ENCODE data around the gene NACC2.

Gene NACC2

GRCh38 chr9:136003411-136004218 is 91.5 kb downstream of the NACC2 start:
- in situ Hi-C loops (cut with HindIII; ENCODE audit: low sequenced_read_pairs): loop anchor here (10.0 kb wide), 1 partner anchor 51 kb away; no protein-coding TSS in a partner anchor

GRCh38 chr9:136002881-136003280 is 92.2 kb downstream of the NACC2 start:
- in situ Hi-C loops (cut with HindIII; ENCODE audit: low sequenced_read_pairs): loop anchor here (10.0 kb wide), 1 partner anchor 52 kb away; no protein-coding TSS in a partner anchor

DNA sequence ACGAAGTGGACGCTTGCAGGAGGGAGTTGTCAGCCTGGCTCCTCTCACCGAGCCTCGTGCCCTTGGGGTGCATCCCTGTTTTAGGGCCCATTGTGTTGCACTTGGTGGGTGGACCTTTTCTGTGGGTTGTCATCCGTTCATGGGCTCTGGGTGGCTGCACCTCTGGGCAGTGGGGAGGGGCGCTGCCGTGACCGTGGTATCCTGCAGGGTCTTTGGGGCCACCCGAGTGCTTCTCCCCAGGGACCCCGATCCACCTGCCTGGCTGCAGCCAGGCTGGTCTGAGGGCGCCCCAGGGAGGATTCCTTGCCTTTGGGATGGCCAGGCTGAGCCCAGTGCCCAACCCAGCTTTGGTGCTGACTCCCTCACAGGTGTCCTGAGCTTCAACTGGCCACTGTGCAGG is 92.9 kb downstream of the NACC2 start:
- in situ Hi-C loops (cut with HindIII; ENCODE audit: low sequenced_read_pairs): loop anchor here (10.0 kb wide), 1 partner anchor 53 kb away; no protein-coding TSS in a partner anchor

GRCh38 chr9:136001231-136001630 is 93.9 kb downstream of the NACC2 start:
- in situ Hi-C loops (cut with HindIII; ENCODE audit: low sequenced_read_pairs): loop anchor here (10.0 kb wide), 1 partner anchor 54 kb away; no protein-coding TSS in a partner anchor

DNA sequence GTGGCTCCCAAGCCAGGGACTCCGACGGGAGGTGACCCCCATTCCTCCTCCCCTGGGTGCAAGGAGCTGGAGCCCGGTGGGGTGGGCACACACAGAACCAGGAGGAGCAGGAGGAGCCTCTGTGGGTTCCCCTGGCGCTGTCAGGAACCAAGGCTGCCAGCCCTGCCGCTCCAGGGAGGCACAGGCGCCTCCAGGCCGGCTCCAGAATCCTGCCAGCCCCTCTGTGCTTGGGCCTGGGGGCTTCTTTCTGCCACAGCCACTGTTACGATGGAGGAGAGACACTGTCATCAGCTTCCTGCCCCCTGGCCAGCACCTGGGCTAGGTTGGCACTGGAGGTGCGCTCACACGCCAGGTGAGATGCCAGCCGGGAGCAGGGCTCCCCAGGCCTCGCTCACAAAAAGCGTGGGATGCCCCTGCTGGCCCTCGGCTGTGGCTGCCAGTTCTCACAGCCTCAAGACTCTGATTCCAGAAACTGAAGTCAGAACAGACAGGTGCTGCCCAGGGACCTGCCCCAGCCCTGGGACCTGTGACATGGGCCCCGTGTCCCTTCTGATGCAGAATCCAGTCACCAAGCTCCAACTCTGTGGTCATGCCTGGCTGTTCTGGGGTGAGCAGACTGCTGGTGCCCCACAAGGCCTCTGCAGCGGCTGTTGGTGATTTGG is 96.5 kb downstream of the NACC2 start:
- in situ Hi-C loops (cut with HindIII; ENCODE audit: low sequenced_read_pairs): no loop called here

DNA sequence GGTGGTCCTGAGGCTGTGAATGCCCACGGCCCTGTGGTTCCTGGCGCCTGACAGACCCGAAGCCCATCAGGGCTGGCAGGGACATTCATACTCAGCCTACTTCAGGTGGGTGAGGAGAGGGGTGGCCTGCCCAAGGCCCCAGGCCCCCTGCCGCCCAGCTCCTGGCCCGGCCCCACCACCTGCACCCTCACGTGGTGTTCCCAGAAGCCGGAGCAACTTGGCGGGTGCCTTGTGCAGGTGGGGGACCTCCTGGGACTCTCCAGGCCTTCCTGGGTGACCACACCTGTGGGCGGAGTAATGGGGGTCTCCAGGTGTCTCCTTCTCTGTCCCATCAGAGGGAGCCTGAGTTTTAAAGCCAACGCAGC is 97.1 kb downstream of the NACC2 start:
- in situ Hi-C loops (cut with HindIII; ENCODE audit: low sequenced_read_pairs): no loop called here

- in situ Hi-C loops (cut with HindIII; ENCODE audit: low sequenced_read_pairs): no loop called here
These were observed 97.7 kb downstream of the NACC2 start for GRCh38 chr9:135997090-135998015.

DNA sequence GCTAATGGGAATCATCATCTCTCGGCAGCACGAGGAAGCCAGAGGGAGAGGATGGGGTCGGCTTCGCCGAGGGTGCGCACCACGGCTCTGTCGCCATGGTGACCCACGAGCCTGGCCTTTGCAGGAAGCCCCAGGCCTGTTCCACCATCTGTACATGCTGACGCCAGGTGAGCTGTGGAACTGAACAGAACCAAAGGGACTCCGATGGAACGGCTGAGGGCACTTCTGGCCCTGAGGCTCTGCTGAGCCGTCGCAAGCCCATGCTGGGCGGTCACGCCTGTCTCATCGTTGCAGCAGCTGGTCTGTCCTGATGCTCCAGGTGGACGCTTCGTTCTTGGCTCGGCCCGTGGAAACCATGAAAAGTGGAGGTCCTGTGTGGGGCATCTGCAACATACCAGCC is 99.3 kb downstream of the NACC2 start:
- in situ Hi-C loops (cut with HindIII; ENCODE audit: low sequenced_read_pairs): no loop called here

DNA sequence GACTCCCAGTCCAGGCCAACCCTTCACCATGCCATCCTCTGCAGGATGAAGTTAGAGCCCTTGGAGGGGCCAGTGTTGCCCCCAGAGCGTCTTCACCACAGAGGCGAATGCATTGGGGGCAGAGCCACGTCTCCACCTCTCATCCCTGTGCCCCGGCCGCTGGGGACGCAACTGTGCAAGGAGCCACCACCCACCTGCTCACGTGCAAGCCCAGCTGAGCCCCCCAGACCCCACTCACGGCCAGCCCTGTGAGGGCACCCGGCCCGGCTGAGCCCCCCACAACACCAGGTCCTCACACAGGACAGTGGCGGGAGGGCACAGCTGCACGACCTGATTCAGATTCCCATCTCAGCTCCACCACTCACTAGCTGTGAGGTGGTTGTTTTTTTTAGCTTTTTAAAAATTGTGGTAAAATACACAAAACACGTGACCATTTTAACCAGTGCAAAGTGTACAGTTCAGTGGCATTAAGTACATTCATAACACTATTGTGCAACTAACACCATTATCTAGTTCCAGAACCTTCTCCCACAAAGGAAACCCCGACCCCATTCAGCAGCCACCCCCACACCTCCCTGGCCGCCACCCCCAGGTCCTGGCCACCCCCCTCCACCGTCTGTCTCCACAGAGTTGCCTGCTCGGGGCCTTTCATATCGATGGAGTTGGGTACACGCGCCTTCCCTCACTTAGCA is 100.4 kb downstream of the NACC2 start:
- in situ Hi-C loops (cut with HindIII; ENCODE audit: low sequenced_read_pairs): no loop called here

DNA sequence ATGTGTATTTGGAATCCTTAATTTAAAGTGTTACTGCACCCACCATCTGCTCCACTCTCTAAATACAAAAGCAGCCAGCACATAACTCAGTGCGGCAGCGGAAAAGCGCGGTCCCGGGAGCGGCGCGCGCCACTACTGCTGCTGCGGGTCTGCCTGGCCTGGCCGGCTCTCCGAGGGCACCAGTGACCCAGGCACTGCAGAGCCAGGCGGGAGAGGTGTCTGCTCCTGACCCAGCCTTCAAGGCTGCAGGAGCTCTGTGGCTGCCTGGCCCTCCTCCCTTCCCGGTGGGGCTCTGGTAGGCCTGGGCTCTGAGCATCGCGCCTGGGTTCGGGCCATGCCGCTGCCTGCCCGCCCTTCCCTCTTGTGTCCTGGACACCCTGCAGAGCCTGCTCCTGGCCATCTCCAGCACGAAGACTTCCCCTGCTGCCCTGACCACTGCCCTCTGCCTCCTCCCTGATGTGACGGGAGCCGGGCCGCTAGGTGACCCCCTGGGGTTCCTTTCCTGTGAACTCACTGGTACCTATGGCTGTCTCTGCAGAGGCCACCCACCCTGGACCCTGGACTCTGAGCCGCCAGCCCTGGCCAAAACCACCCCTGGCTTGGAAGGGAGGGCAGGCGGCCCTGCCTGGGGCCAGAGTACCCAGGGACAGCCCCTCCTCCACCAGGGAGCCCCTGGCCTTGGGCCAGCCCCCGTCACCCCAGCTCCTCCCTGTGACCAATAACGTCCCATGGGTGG is 101.2 kb downstream of the NACC2 start:
- in situ Hi-C loops (cut with HindIII; ENCODE audit: low sequenced_read_pairs): no loop called here

- in situ Hi-C loops (cut with HindIII; ENCODE audit: low sequenced_read_pairs): no loop called here
These were observed 101.7 kb downstream of the NACC2 start for GRCh38 chr9:135993409-135993742.

GRCh38 chr9:135992486-135993408 is 102.3 kb downstream of the NACC2 start:
- in situ Hi-C loops (cut with HindIII; ENCODE audit: low sequenced_read_pairs): no loop called here

DNA sequence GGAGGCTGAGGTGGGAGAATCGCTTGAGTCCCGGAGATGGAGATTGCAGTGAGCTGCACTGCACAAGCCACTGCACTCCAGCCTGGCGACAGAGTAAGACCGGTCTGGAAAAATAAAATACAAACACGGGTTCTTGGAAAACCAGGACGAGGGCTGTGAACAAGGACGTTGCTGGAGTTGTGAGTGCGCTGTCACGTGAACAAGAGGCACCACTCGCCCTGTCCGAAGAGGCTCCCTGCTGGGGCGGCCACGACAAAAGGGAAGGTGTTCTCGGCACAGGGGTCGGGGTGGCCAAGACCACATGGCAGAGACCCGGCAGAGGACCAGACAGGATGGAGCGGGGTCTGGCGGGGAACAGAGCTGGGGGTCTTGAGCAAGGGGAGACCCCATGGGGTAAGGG is 103.3 kb downstream of the NACC2 start:
- in situ Hi-C loops (cut with HindIII; ENCODE audit: low sequenced_read_pairs): no loop called here

- in situ Hi-C loops (cut with HindIII; ENCODE audit: low sequenced_read_pairs): no loop called here
These were observed 104.3 kb downstream of the NACC2 start for GRCh38 chr9:135990468-135991429.

DNA sequence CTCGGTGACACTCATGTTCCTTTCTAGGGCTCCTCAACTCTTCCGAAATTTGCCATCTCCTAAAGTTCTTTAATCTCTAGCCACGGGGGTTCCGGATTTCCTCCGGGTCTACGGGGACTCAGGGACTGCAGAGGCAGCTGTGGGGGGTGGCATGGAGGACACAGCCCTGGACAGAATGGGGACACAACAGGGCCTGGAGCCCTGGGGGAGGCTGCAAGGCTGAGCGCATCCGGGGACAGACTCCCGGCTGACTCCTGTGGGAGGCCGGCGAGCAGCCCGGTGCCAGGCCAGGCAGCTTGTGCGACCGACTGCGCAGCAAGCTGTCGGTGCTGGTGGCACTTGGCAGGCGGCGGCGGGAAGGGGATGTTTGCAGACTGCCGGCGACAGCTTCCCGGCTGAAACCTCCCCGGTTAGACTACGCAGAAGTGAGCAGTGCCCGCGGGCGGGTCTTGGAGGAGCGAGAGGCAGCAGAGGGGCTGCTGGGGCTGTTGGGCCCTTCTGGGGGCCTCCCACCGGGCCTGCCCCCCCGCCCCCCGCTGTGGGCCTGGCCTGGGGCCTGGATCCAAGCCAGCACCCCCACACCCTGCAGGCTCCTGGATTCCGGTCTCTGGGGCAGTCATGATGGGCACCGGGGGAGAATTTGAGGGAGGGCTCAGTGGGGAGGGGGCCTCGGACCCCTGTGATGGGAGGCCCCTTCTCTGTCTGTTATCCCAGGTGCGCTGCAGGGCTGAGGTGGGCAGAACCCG is 105.2 kb downstream of the NACC2 start:
- in situ Hi-C loops (cut with HindIII; ENCODE audit: low sequenced_read_pairs): no loop called here

DNA sequence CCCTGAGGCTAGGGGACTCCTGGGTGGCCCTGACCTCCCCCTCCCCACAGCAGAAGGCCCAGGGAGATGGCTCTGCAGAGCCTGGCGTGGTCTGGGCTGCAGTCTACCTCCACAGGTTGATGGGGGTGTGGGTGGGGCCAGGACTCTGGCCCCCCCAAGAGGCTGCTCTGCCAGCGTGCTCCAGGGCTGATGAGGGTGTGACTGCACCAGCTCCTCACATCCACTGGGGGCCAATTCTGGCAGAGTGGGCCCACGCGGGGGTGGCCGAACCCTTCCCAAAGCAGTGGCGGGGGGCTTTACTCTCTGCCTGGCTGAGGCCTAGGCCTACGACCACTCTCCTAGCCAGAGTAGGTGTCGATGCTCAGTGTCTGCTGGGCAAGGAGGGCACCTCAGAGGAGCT is 105.9 kb downstream of the NACC2 start:
- in situ Hi-C loops (cut with HindIII; ENCODE audit: low sequenced_read_pairs): no loop called here

DNA sequence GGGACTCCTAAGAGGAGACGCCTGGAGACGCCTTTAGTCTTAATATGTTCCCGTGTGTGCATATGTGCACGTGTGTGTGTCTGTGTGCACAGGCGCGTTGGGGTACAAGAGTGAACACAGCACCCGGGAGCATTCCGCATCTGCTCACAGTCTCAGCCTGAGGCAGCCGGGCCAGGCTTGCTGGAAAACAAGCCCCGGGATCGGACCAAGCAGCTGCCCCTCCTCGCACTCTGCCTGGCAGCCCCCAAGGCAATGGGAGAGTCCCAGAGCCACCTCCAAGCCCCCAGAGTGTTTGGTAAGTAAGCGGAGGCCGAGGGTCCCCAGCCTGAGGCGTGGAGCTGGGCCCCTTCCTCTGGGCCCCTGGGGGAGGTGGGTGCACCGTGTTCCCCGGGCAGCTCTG is 106.6 kb downstream of the NACC2 start:
- in situ Hi-C loops (cut with HindIII; ENCODE audit: low sequenced_read_pairs): no loop called here

Data from endothelial cell of hepatic sinusoid (primary cell).